Liver (tissue), 3 donors: ENCODE measurements around the gene ADIRF.

ENCODE experiments used
- GABPA ChIP-seq, 2 donors: IDR thresholded peaks in 1 of 2; conservative IDR thresholded peaks in 1 of 2; 2 replicates each; pipeline ENCODE4 v1.6.1; 2016; ENCODE audit warnings: antibody characterized with exemption in 2 of 2, mild to moderate bottlenecking in 1 of 2, moderate library complexity in 1 of 2
- JUND ChIP-seq, 2 donors: IDR thresholded peaks; 2 replicates each; pipeline ENCODE4 v1.6.1; 2016; ENCODE audit warnings: antibody characterized with exemption in 2 of 2
- NR2F2 ChIP-seq: IDR thresholded peaks from 2 replicates; pipeline ENCODE4 v1.6.1; 2016; ENCODE audit warnings: antibody characterized with exemption
- RAD21 ChIP-seq, 2 donors: IDR thresholded peaks; 2 replicates each; pipeline ENCODE4 v1.6.1; 2016; ENCODE audit warnings: antibody characterized with exemption in 2 of 2, mild to moderate bottlenecking in 2 of 2
- SP1 ChIP-seq: IDR thresholded peaks from 2 replicates; pipeline ENCODE4 v1.6.1; 2018; ENCODE audit warnings: antibody characterized with exemption, mild to moderate bottlenecking
- TAF1 ChIP-seq: conservative IDR thresholded peaks from 2 replicates; pipeline ENCODE4 v1.6.1; 2016; ENCODE audit warnings: antibody characterized with exemption, mild to moderate bottlenecking
- TF ChIP-seq, protein P1 (sequence below): fragments of 150-350 bp; IDR thresholded peaks from 2 replicates; pipeline ENCODE4 v1.5.1; 2017; ENCODE audit warnings: improper control_type of control experiment, low read depth, low read length; ENCODE audit not compliant: missing input control
- TF ChIP-seq, protein P2 (sequence below): IDR thresholded peaks from 2 replicates; pipeline ENCODE4 v1.6.1; 2016; ENCODE audit warnings: antibody characterized with exemption
- TF ChIP-seq, protein P3 (sequence below): IDR thresholded peaks from 2 replicates; pipeline ENCODE4 v1.6.1; 2016; ENCODE audit warnings: antibody characterized with exemption
- donor health status: healthy.
- donor health status: healthy.

DNA sequence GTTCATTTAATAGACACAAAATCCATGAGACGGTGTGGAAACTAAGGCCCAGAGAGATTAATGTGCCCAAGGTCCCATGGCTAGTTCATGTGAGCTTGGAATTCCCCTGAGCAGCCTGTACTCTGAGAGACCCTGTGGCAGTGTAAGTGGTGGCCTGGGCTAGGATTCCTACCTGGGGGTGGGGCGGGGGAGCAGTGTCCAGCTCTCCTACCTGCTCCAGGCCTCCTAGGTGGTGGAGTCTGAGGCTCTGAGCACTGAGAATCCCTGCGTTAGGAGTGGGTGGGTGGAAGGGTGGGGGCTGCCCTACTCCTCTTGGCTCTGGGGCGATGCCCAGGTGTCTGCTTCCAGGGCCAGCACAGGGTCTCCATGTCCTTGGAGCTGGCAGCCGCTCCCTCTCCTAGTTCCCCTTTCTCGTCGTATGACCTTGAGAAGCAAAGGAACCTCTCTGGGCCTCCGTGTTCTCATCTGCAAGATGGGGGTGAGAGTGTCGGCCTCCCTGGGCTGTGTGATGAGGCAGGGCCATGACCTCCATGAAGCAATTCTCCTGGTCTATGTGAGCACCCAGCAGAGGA, 7.3 kb upstream of the ADIRF start:
- no peak for TF ChIP-seq RAD21 (IDR thresholded peaks at IDR 0.05)
- TF ChIP-seq, protein P1, sequence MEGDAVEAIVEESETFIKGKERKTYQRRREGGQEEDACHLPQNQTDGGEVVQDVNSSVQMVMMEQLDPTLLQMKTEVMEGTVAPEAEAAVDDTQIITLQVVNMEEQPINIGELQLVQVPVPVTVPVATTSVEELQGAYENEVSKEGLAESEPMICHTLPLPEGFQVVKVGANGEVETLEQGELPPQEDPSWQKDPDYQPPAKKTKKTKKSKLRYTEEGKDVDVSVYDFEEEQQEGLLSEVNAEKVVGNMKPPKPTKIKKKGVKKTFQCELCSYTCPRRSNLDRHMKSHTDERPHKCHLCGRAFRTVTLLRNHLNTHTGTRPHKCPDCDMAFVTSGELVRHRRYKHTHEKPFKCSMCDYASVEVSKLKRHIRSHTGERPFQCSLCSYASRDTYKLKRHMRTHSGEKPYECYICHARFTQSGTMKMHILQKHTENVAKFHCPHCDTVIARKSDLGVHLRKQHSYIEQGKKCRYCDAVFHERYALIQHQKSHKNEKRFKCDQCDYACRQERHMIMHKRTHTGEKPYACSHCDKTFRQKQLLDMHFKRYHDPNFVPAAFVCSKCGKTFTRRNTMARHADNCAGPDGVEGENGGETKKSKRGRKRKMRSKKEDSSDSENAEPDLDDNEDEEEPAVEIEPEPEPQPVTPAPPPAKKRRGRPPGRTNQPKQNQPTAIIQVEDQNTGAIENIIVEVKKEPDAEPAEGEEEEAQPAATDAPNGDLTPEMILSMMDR: no peak
- TF ChIP-seq, protein P2, sequence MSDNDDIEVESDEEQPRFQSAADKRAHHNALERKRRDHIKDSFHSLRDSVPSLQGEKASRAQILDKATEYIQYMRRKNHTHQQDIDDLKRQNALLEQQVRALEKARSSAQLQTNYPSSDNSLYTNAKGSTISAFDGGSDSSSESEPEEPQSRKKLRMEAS: no peak
- TF ChIP-seq TAF1: no peak
- TF ChIP-seq GABPA (IDR thresholded peaks at IDR 0.05 in 1 of 2, conservative IDR thresholded peaks at IDR 0.05 in 1 of 2): no peak
- no peak for TF ChIP-seq SP1
- TF ChIP-seq, protein P3, sequence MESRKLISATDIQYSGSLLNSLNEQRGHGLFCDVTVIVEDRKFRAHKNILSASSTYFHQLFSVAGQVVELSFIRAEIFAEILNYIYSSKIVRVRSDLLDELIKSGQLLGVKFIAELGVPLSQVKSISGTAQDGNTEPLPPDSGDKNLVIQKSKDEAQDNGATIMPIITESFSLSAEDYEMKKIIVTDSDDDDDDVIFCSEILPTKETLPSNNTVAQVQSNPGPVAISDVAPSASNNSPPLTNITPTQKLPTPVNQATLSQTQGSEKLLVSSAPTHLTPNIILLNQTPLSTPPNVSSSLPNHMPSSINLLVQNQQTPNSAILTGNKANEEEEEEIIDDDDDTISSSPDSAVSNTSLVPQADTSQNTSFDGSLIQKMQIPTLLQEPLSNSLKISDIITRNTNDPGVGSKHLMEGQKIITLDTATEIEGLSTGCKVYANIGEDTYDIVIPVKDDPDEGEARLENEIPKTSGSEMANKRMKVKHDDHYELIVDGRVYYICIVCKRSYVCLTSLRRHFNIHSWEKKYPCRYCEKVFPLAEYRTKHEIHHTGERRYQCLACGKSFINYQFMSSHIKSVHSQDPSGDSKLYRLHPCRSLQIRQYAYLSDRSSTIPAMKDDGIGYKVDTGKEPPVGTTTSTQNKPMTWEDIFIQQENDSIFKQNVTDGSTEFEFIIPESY: no peak
- no peak for TF ChIP-seq NR2F2
- TF ChIP-seq JUND (IDR thresholded peaks at IDR 0.05): no peak
